ACHN (cell line): ENCODE results near the gene TICAM1.
"Not testable (repeated sequence)": the region's sequence is repeated elsewhere in the genome, so short reads cannot be mapped to it uniquely, and the experiment has no call there.

Source experiments
- DNase-seq: peaks from one replicate; pipeline ENCODE4 v3.0.0-alpha.2; 2015
- in situ Hi-C: cut with HindIII; loops from 2 replicates; pipeline ENCODE4 v1.10.0; 2017; ENCODE audit warnings: low sequenced_read_pairs, low pct_ligation_motif_present, low pct_unique_long_range_greater_than_20kb

The TICAM1 gene

DNA sequence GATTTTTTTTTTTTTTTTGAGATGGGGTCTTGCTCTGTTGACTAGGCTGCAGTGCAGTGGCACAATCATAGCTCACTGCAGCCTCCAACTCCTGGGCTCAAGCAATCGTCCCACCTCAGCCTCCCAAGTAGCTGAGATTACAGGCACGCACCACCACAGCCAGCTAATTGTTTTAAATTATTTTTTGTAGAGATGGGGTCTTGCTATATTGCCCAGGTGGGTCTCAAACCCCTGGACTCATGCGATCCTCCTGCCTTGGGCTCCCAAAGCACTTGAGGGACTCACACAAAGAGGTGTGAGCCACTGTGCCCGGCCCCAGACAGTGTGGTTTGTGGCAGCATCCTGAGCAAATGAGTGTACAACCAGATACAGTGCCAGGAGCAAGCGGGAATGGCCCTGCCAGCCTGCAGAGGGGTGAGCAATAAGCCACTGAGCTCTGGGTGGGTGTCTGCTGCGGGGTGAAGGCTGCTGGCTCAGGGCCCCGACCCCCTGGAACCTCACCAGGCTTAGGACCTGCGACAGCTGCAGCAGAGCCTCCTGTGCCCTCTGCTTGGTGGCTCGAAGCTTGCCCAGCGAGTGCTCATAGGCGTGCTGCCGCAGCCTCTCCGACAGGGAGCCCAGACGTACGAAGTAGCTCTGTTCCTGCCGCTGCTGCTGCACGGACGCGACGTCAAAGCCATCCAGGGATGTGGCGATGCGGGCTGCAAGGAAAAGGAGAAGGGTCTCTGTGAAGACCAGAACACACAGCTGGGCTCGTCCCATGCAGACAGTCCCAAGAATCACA lies 15.9 kb upstream of the TICAM1 start:
- no peak for DNase-seq
- in situ Hi-C loops, result no loop called here

DNA sequence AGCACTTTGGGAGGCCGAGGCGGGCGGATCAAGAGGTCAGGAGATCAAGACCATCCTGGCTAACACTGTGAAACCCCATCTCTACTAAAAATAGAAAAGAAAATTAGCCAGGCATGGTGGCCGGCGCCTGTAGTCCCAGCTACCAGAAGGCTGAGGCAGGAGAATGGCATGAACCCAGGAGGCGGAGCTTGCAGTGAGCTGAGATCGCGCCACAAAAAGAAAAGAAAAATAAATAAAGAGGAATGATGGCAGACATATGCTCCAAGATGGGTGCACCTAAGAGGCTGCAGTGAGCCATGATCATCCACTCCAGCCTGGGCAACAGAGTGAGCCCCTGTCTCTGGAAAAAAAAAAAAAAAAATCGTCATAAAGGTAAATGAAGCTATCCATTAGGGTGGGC lies 14.5 kb upstream of the TICAM1 start:
- DNase-seq, in situ Hi-C loops: not testable (repeated sequence)

DNA sequence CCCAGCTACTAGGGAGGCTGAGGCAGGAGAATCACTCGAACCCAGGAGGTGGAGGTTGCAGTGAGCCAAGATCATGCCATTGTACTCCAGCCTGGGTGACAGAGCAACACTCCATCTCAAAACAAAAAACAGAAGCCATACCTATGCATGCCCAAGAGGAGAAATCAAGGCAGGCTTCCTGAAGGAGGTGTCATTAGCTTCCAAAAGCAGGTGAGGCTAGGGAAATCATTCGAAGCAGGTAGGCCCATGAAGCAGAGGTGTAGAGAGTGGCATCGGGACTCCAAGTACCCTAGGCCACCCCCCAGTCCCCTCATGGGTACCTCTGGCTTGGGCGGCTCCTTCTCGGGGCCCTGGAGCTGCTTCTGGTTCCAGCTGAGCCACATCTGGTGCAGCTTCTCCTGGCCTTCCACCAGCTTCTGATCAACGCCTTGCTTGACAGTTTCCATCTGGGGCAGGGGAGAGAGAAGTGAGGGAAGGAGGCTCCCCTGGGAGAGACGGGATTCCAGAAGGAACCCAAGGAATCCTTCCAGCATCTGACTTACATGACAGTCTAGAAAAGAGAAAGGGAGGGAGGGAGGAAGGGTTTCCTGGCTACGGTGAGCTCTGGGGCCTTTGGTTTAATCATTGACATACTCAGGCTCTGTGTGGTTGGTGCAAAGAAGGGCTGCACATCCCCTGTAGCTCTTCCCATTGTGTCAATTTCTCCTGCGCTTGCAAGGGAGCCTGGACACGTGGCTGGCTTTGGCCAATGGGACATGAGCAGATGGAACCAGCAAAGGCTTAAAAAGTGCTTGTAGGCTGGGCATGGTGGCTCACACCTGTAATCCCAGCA lies 13.1 kb upstream of the TICAM1 start:
- in situ Hi-C loops, result no loop called here
- DNase-seq, result peak; percentile 79

DNA sequence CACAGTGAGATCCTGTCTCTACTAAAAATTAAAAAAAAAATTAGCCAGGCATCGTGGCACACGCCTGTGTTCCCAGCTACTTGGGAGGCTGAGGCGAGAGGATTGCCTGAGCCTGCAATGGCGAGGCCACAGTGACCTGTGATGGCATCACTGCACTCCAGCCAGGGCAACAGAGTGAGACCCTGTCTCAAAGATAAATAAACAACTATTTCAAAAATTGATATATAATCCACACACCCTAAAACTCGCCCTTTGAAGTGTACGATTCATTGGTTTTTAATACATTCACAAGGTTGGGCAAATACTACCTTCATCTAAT lies 12.1 kb upstream of the TICAM1 start:
- no peak for DNase-seq
- in situ Hi-C loops, result no loop called here

DNA sequence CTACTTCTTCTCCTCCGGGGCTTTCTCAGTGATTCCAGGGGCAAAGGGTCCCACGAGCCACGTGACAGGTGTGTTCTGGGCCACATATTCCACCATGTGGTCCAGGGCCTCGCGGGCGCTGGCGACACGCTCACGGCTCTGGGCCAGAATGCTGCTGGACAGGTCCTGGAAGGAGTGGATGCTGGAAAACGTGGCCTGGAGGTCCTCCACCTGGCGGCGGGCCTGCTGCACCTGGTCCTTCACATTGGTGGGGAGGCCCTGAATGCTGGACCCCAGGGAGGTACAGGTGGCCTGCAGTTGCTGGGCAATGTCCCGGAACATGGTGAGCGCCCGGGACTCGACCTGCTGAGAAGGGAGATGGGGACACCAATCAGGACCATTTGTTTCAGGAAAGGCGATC lies 7.7 kb upstream of the TICAM1 start:
- DNase-seq, result no peak
- in situ Hi-C loops, result no loop called here

DNA sequence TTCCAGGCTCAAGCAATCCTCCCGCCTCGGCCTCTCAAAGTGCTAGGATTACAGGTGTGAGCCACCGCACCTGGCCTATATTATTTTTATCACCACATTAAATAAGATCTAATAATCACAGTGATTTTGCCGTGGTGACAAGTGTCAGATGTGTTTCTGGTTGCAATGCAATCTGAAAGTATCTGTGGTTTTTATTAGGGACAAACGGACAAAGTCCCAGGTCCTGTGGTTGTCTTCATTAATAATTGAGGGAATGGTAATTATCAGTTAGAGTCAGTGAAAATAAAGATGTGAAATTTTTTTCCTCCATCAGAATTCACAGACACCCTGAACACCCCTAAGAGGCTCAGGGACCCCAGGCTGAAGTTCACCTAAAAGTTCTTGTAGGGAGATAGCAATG lies 1.3 kb upstream of the TICAM1 start:
- in situ Hi-C loops, result no loop called here
- no peak for DNase-seq

DNA sequence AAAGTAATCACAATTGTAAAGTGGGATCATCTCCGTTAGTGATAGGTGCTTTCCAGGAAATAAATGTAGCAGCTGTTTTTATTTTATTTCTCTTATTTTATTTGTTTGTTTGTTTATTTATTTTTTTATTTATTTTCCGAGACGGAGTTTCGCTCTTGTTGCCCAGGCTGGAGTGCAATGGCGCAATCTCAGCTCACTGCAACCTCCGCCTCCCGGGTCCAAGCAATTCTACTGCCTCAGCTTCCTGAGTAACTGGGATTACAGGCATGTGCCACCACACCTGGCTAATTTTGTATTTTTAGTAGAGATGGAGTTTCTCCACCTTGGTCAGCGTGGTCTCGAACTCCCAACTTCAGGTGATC lies 448 bp upstream of the TICAM1 start:
- DNase-seq, in situ Hi-C loops: not testable (repeated sequence)

DNA sequence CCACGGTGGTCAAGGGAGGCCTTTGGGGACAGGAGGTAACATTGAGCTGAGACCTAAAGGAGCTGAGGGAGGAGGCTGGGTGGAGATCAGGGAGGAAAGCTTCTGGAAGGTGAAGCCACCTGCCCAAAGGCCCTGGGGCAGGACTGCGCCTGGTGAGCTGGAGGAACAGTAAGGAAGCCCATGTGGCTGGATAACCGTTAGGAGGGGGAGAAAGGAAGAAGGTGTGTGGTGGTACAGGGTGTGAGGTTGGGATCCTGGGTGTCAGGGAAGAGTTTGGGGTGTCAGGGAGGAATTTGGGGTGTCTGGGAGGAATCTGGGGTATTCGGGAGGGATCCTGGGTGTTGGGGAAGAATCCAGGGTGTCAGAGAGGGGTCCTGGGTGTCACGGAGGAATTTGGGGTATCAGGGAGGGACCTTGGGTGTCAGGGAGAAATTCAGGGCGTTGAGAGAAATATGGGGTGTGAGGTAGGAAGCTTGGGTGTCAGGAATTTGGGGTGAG lies 695 bp downstream of the TICAM1 start:
- in situ Hi-C loops, result no loop called here
- DNase-seq, result no peak

DNA sequence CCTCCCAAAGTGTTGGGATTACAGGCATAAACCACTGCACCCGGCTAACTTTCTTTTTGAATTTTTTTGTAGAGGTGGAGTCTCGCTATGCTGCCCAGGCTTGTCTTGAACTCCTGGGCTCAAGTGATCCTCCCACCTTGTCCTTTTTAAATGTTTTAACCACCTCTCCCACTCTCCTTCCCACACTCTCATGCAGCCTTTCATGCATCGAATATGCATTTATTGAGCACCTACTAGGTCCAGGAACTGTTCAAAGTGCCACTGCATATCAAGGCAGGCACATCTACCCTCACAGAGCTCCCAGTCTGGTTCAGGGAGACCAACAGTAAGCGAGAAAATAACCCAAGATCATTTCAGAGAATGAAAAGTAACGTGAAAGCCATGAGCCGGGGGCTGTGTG lies 1.2 kb downstream of the TICAM1 start:
- no peak for DNase-seq
- in situ Hi-C loops, result no loop called here

DNA sequence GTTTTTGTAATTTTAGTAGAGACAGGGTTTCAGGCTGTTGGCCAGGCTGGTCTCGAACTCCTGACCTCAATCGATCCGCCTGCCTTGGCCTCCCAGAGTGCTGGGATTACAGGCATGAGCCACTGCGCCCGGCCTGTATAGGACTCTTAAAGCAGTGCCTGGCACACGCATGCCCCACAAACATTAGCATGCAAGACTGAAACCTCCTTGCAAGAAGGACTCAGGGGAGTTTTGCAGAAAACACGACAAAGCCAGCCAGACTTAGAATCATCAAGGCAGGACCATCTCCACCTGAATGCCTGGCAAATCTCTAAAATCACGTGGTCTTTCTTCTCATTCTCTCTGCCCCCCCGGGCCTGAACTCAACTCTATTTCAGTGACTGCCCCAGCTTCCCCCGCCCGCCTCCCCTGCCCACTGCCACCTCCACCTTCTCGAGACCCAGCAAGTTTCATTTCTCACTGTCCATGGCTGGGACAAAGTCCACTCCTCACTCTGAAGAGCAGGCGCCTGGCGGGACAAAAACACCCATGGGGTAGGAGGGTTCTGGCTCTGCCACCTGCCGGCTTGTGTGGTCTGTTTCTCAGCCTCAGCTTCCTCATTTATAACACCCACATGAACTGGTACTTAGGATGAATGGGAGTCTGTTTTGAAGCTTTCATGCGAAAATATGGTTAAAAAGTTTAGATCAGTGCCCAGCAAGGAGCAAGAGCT lies 2.4 kb downstream of the TICAM1 start:
- in situ Hi-C loops, result no loop called here
- no peak for DNase-seq

DNA sequence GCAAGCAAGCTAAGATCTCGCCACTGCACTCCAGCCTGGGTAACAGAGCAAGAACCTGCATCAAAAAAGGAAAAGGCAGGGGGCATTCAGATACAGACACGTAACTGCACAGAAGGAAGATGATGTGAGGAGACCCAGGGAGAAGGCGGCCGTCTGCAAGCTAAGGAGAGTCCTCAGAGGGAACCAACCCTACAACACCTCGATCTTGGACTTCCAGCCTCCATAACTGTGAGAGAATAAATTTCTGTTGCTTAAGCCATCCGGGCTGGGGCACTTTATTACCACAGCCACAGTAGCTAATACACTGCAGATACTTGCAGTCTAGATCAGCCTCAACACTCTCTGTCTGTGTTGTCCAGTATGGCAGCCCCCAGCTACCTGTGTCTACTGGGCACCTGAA lies 7.9 kb downstream of the TICAM1 start:
- in situ Hi-C loops, result no loop called here
- DNase-seq, result no peak

DNA sequence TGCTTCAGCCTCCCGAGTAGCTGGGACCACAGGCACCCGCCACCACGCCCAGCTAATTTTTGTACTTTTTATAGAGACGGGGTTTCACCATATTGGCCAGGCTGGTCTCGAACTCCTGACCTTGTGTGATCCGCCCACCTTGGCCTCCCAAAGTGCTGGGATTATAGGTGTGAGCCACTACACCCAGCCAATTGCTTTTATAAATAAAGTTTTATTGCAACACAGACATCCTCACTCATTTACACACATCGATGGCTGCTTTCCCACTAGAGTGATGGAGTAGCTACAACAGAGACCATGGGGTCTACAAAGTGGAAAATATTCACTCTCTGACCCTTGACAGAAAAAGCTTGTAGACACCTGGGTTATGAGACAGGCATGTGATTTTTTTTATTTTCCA lies 9.2 kb downstream of the TICAM1 start:
- in situ Hi-C loops, DNase-seq: not testable (repeated sequence)

DNA sequence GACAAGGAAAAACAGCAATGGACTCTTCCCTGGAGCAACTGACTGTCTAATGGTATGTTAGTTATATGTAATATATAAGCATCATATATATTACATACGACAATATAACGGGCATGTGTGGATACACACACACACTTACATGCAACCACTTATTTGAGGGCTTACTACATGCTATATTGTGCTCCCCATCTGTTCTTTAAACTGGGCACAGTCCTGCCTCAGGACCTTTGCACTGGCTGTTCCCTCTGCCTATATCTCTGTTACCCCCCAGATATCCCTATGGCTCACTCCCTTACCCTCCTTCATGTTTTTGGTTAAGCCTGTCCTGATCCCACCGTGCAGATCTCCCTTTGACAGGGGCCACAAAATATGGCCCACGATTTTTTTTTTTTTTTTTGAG lies 10.2 kb downstream of the TICAM1 start:
- in situ Hi-C loops, result no loop called here
- no peak for DNase-seq

DNA sequence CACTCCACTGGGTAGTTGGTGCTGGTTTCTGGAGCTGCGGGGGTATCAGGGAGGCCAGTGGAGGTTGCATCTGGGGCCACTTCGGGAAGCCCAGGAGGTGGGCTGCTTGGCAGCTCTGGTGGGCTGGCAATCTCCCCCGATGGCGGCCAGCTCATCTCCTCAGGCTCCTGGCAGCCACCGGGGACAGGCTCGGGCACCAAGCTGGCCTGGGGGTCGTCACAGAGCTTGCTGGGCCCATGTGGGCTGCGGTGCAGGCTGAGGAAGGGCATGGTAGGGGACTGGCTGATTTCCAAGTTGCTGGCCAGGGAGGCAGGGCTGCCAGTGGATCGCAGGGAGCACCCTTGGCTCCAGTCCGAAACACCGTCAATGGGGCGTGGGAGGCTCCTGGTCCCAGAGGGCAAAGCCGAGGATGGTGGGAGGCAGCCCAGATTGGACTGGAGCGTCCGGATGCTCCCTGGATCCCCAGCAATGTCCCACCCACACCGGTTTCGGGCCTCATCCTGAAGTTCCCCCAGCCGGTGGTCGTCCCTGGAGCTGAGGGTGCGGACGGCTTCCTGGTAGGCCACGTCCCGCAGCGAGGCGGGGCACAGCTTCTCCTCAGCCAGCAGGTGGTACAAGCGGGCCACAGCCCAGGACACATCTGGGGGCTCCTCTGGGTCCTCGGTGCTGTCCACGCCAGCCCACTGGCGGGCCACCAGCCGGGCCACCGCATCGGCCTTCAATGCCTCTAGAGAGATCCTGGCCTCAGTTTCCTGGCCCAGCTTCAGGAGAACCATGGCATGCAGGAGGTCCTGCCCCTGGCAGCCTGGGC lies 13.8 kb downstream of the TICAM1 start:
- in situ Hi-C loops, result no loop called here
- DNase-seq, result no peak

DNA sequence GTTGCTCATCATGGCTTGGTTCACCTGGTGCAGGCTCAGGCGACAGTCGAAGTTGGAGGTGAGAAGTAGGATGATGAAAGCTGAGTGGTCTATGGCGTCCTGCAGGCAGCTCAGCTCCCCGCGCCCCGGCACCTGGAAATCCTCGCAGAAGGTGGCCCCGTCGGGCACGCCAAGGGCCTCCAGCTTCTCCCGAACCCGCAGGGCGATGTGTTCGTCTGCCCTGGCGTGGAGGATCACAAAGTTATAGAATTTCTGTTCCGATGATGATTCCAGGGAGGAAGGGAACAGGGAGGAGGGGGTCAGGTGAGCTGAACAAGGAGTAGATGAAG lies 14.6 kb downstream of the TICAM1 start:
- DNase-seq, result no peak
- in situ Hi-C loops, result no loop called here

DNA sequence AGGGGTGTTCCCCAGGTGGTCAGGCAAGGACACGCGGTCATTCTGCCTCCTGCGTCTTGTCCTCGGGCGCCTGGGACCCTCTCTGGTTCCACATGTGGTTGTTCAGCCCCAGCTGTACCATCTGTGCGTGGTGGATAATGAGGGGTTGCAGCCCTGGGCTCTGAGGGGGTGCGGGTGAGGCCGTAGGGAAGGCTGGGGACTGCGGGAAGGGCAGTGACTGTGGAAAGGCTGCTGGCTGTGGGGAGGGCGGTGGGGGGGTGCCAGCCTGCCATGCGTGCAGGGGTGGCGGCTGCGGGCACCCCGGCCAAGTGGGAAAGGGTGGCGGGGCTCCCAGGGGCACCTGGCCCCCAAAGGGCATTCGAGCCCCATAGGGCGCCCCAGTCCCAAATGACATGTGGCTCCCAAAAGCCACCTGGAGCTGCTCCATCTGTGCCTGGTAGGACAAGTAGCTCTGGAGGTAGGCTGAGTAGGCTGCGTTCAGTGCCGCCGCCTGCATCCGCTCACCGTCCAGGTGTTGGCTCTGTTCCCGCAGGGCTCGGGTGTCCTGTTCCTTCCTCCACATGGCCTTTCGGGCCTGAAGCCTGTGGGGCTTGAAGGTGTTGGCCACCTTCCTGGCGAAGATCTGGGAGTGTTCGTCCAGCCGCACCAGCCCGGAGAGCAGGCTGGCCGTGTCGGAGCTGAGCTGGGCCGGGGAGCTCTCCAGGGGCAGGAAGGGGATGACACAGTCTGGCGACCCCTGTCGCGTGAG lies 15.1 kb downstream of the TICAM1 start:
- no peak for DNase-seq
- in situ Hi-C loops, result no loop called here

DNA sequence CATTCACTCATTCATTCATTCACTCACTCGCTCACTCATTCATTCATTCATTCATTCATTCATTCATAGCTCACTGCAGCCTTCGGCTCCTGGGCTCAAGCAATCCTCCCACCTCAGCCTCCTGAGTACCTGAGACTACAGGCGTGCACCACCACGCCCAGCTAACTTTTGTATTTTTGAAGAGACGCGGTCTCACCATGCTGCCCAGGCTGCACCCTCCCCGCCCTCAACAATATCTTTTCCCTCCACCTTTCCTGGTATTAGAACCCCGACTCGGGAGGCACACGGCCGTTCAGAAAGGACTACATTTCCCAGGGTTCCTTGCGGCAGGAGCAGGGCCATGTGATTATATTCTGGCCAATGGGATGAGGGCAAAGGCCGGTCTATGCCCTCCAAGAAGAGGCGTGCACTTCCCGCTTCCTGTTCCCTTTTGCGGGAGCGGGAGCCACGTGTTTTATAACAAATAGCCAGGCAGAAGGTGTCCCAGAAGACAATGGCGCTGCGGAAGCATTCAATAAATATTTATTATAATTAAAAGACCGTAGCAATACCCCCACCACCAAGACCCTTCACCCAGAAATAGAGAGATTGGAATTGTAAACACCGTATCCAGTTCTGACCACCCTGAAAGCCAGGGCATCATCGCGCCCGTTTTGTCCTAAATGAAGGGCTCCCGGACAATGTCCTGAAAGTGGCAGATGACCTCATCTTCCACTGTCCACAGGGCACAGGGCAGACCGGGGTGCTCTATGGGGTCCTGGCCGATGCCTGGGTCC lies 15.9 kb downstream of the TICAM1 start:
- in situ Hi-C loops, result no loop called here
- DNase-seq, result peak; percentile 50
